Measurements from ENCODE around the gene SUFU. TPM values are rescaled to one million over a fixed set of nuclear protein-coding genes. Genes with fewer than 3 reads are reported as not detected.

Gene SUFU
- total RNA-seq, 1 donor from 2014 or later: 6.2 TPM

- H3K4me3 ChIP-seq (ENCODE audit: low read depth, low read length): no peak overlapping the region
- no peak for TF ChIP-seq CTCF (conservative IDR thresholded peaks at IDR 0.05; ENCODE audit: low read depth, low read length)
- peak; percentile 91 for DNase-seq (ENCODE audit: low read depth)
Observed at GRCh38 chr10:102514487-102515311, 10.9 kb downstream of the SUFU start.

GRCh38 chr10:102515724-102516123, 12.0 kb downstream of the SUFU start:
- TF ChIP-seq CTCF (conservative IDR thresholded peaks at IDR 0.05; ENCODE audit: low read depth, low read length): no peak
- H3K4me3 ChIP-seq (ENCODE audit: low read depth, low read length): no peak overlapping the region
- no peak for DNase-seq (ENCODE audit: low read depth)

GRCh38 chr10:102517553-102517952, 13.8 kb downstream of the SUFU start:
- no peak for DNase-seq (ENCODE audit: low read depth)

GRCh38 chr10:102519246-102519825, 15.6 kb downstream of the SUFU start:
- no peak overlapping the region for H3K4me3 ChIP-seq (ENCODE audit: low read depth, low read length)
- TF ChIP-seq CTCF (conservative IDR thresholded peaks at IDR 0.05; ENCODE audit: low read depth, low read length): no peak
- no peak for DNase-seq (ENCODE audit: low read depth)

More at GRCh38 chr10:102517553-102517952, 13.8 kb downstream of the SUFU start:
- TF ChIP-seq CTCF (conservative IDR thresholded peaks at IDR 0.05; ENCODE audit: low read depth, low read length): no peak
- H3K4me3 ChIP-seq (ENCODE audit: low read depth, low read length): no peak overlapping the region

GRCh38 chr10:102522874-102523249, 19.1 kb downstream of the SUFU start:
- TF ChIP-seq CTCF (conservative IDR thresholded peaks at IDR 0.05; ENCODE audit: low read depth, low read length): no peak
- no peak overlapping the region for H3K4me3 ChIP-seq (ENCODE audit: low read depth, low read length)
- no peak for DNase-seq (ENCODE audit: low read depth)

- DNase-seq (ENCODE audit: low read depth): no peak
- no peak for TF ChIP-seq CTCF (conservative IDR thresholded peaks at IDR 0.05; ENCODE audit: low read depth, low read length)
- no peak overlapping the region for H3K4me3 ChIP-seq (ENCODE audit: low read depth, low read length)
Observed at GRCh38 chr10:102523250-102524029, 19.7 kb downstream of the SUFU start.

All from epithelial cell of proximal tubule (primary cell).